Epithelial cell of prostate (primary cell): ENCODE measurements around the gene ACOXL.

ENCODE experiments used
- DNase-seq: peaks from one replicate; pipeline ENCODE4 v3.0.0-alpha.2; 2011; ENCODE audit warnings: low read depth, low spot score
- H3K27ac ChIP-seq: fragments of 450-650 bp; 2 replicates; pipeline ENCODE4 v1.5.1; 2017; ENCODE audit warnings: mild to moderate bottlenecking

ACOXL gene

GRCh38 chr2:111024496-111024895 lies 292.1 kb downstream of the ACOXL start:
- no peak for DNase-seq
- H3K27ac ChIP-seq = no peak overlapping the region

- no peak for DNase-seq
These were observed 292.9 kb downstream of the ACOXL start for GRCh38 chr2:111025288-111025687.

GRCh38 chr2:111028720-111029119 lies 296.3 kb downstream of the ACOXL start:
- no peak for DNase-seq
- no peak overlapping the region for H3K27ac ChIP-seq

More at GRCh38 chr2:111025288-111025687, 292.9 kb downstream of the ACOXL start:
- H3K27ac ChIP-seq = no peak overlapping the region

GRCh38 chr2:111029181-111029927 lies 297.0 kb downstream of the ACOXL start:
- no peak for DNase-seq
- no peak overlapping the region for H3K27ac ChIP-seq

GRCh38 chr2:111030260-111030891 lies 298.0 kb downstream of the ACOXL start:
- H3K27ac ChIP-seq = no peak overlapping the region
- no peak for DNase-seq

GRCh38 chr2:111030945-111031344 lies 298.6 kb downstream of the ACOXL start:
- no peak overlapping the region for H3K27ac ChIP-seq
- DNase-seq = no peak

- no peak for DNase-seq
- no peak overlapping the region for H3K27ac ChIP-seq
These were observed 299.4 kb downstream of the ACOXL start for GRCh38 chr2:111031546-111032478.

- no peak for DNase-seq
- H3K27ac ChIP-seq = peak overlapping the region; percentile 69
These were observed 300.5 kb downstream of the ACOXL start for GRCh38 chr2:111032721-111033429.

GRCh38 chr2:111034146-111034545 lies 301.8 kb downstream of the ACOXL start:
- no peak for DNase-seq
- H3K27ac ChIP-seq = no peak overlapping the region

GRCh38 chr2:111034606-111035005 lies 302.2 kb downstream of the ACOXL start:
- H3K27ac ChIP-seq = no peak overlapping the region
- DNase-seq = no peak

GRCh38 chr2:111035830-111036441 lies 303.6 kb downstream of the ACOXL start:
- DNase-seq = no peak
- H3K27ac ChIP-seq = no peak overlapping the region

GRCh38 chr2:111037128-111037527 lies 304.8 kb downstream of the ACOXL start:
- no peak overlapping the region for H3K27ac ChIP-seq
- no peak for DNase-seq

GRCh38 chr2:111039628-111040383 lies 307.4 kb downstream of the ACOXL start:
- H3K27ac ChIP-seq = no peak overlapping the region
- DNase-seq = no peak

GRCh38 chr2:111041398-111042202 lies 309.2 kb downstream of the ACOXL start:
- no peak for DNase-seq
- H3K27ac ChIP-seq = no peak overlapping the region

GRCh38 chr2:111042261-111042660 lies 309.9 kb downstream of the ACOXL start:
- H3K27ac ChIP-seq = no peak overlapping the region
- DNase-seq = no peak

- no peak overlapping the region for H3K27ac ChIP-seq
- DNase-seq = no peak
These were observed 310.7 kb downstream of the ACOXL start for GRCh38 chr2:111042772-111043771.

- DNase-seq = no peak
- no peak overlapping the region for H3K27ac ChIP-seq
These were observed 311.7 kb downstream of the ACOXL start for GRCh38 chr2:111044066-111044465.
